ENCODE measurements around the gene WARS2. TPM values are rescaled to one million over a fixed set of nuclear protein-coding genes. Genes with fewer than 3 reads are reported as not detected.
A peak's percentile ranks its signal among the peaks of the same experiment; 100 is the strongest.

Gene WARS2
- total RNA-seq, 1 donor, result 19.9 TPM

DNA sequence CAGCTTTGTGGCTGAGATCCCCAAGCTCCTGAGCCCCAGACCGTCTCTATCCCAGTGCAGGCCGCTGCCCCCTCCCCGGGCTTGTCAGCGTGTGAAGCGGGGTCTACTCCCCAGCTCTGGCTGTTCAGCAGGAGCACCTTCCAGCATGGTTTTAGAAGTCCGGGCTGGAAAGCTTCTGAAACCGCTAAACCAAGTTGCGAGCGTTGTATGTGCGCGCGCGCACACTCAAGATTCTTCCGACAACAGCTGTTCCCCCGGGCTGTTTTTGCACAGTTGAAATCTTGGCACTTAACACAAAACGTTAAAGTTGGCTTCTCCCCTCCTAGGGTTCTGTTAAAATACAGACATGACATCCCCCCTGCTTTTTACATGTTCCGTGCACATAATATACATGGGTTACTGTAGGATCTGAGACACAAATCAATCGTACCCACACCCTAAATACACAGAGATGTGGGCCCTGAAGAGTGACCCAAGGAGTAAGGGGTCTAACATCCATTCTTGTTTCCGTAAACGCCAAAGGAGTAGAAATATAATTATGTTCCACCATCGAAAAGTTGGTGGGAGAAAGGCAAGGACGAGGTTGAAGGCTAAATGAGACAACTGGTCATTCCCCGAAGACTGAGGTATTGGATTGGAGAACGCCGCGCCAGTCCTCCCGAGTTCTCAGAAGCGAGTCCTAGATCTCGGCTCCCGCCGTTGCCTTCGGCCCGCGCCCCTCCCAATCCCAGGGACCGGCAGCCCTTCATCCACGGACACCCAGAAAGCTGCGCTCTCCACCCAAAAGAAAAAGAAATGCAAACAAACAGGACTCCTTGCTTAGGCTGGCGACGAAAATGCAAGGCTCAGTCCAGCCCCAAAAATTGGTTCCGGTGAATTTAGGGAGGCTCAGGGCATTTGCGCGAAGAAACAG, 153.6 kb downstream of the WARS2 start:
- DNase-seq (ENCODE audit: low read depth in 2 of 3, low spot score in 2 of 3), result no peak

GRCh38 chr1:118985640-118986554, 154.6 kb downstream of the WARS2 start:
- DNase-seq (ENCODE audit: low read depth in 2 of 3, low spot score in 2 of 3), result no peak

DNA sequence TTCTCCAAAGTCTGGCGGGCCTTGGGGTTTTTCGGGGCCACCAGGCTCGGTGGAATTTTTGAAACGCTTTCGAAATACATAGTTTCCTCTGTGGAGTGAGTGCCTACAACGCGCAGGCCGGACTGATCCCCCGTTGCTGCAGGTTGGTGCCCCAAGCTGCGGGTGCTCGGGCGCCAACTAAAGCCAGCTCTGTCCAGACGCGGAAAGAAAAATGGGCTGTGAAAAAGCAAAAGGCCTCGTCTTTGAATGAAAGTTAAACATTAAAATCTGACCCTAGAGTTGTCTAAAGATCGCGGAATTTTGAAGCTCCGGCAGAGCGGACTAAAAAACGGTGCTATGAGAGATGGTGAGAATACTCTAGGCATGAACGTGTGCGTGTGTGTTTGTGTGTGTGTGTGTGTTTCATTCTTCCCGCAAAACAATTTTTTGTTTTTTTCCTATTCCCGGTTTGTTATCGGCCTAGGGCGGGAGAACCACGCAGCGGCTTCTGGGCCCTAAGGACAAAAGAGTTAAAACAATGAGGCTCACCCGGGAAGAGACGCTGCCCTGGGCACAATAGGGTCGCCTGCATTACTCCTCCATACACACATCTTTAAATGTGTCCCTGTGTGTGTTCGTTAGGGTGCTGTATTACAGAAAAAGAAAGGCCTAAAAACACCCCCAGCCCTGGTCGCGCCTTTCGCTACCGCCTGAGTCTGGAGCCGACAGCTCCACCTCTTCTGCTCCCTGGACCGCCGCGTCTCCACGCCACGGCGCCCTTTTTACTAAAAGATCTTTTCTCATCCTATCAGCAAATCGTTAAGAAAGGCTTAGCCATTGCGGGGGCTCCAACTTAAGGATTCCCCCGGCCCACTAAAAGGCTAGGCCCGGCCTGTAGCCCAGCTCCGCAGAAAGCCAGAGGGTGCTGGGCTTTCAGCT, 155.5 kb downstream of the WARS2 start:
- DNase-seq (ENCODE audit: low read depth in 2 of 3, low spot score in 2 of 3), result peak in 1 of 3 donors; percentile 44

- peak in 1 of 3 donors; percentile 41 for DNase-seq (ENCODE audit: low read depth in 2 of 3, low spot score in 2 of 3)
Measured at GRCh38 chr1:118984086-118984721, 156.2 kb downstream of the WARS2 start.

- no peak for DNase-seq (ENCODE audit: low read depth in 2 of 3, low spot score in 2 of 3)
Measured at GRCh38 chr1:118983558-118984041, 156.9 kb downstream of the WARS2 start.

DNA sequence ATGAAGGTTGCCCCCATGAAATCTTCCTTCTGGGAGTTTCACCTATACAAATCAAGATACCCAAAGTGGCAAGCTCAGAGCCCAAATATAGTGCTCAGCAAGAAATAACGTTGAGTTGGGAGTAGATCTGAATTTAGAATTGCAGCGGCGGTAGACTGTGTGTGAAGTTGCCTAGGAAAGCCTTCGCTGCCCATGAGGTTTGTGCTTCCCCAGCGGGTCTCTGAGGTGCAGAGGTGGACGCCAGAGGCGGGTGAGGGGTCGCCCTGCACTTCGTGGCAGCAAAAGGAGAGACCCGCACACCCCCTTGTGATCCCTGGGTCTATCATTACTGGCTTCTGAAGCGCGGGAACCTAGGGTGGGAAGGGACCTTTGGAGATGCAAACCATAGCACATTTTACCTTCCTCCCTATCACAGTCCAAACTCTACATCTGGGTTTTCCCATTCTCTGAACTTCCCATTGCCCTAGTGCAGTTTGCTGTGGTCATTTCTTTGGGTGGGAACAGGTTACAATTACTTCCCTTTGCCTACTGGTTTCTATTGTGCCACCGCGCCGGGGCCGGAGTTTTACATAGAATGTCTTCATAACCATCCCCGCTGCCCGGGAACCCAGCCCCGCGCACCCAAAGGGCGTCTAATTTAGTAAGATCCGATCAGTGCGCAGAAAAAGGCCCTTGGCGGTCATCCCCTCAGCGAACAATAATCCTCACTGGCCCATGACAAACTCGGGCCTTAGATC, 157.5 kb downstream of the WARS2 start:
- DNase-seq (ENCODE audit: low read depth in 2 of 3, low spot score in 2 of 3), result no peak

DNA sequence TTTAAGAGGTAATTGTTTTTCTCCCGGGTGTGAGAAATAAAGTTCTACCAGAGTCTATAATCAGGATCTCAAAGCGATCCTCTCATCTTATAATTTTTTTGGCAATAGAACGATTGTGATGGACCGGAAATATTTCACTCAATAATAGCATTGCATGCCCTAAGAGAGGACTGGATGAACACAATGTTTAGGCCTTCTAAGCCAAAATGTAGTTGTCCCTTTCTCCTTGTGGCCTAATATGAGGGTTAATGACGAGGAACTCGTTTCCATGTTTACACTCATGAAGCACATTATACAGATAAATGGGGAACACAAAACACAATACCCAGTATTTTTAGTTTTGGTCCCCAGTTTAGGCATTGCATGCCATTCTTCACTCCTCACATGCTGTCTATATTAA, 158.2 kb downstream of the WARS2 start:
- no peak for DNase-seq (ENCODE audit: low read depth in 2 of 3, low spot score in 2 of 3)

DNA sequence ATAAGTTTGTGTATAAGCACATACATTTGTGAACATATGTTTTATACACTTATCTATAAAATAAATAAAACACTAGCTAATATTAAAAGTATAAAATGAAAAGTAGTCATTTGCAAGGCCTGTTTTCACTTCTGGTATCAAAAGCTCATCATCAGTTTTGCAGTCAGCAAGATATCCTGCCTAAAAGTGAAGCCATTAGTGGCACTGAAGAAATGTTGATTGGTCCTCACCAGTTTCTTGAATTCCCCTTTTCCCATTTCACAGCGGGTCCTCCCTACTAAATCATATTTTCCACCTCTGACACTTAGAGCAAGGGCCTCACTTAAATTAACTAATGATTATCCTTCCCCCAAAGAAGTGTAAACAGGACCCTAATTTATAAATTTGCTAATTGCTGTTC, 159.0 kb downstream of the WARS2 start:
- DNase-seq (ENCODE audit: low read depth in 2 of 3, low spot score in 2 of 3), result no peak

Small RNA genes within 50 kb of the gene (small RNA-seq; reads per million reads assigned to genes)
- gene AL139420.2, result not detected

Other genes starting within 250 kb of the WARS2 start
- under 0.01 TPM for gene TBX15, start 152.3 kb downstream of the WARS2 start, total RNA-seq
- gene HAO2, start 228.1 kb upstream of the WARS2 start, total RNA-seq, result not detected

All from hematopoietic multipotent progenitor cell (in vitro differentiated cells).